Gastrocnemius medialis (tissue), 4 donors: ENCODE data around the gene ZNF485. TPM values are rescaled to one million over a fixed set of nuclear protein-coding genes. Genes with fewer than 3 reads are reported as not detected.
"Not testable (repeated sequence)": the region's sequence is repeated elsewhere in the genome, so short reads cannot be mapped to it uniquely, and the experiment has no call there.

Experiments
- ATAC-seq, 2 donors: fragments of 150-250 bp; one replicate each; pipeline ENCODE4 v1.9.1; 2016
- DNase-seq, 2 donors: peaks; one replicate each; pipeline ENCODE4 v3.0.0-alpha.2; 2019
- H3K27ac ChIP-seq, 4 donors: fragments of 200-600 bp; sonication (generic); 1 replicate in 1 of 4; 2 replicates in 3 of 4; pipeline ENCODE4 v1.5.1; 2016 to 2018; ENCODE audit warnings: mild to moderate bottlenecking in 2 of 4, moderate library complexity in 1 of 4
- H3K27me3 ChIP-seq, 3 donors: fragments of 200-600 bp; sonication (generic) in 2 of 3; 1 replicate in 1 of 3; 2 replicates in 2 of 3; pipeline versions ENCODE4 v1.5.1 to v1.6.0; 2016 to 2019; ENCODE audit warnings: mild to moderate bottlenecking in 1 of 3, moderate library complexity in 1 of 3
- H3K36me3 ChIP-seq, 2 donors: fragments of 200-600 bp; sonication (generic) in 1 of 2; one replicate each; pipeline ENCODE4 v1.5.1; 2017 to 2018
- H3K4me1 ChIP-seq, 2 donors: fragments of 200-600 bp; sonication (generic) in 1 of 2; one replicate each; pipeline ENCODE4 v1.5.1; 2016 to 2017; ENCODE audit warnings: mild to moderate bottlenecking in 2 of 2
- H3K4me3 ChIP-seq, 4 donors: fragments of 200-600 bp; sonication (generic) in 3 of 4; 1 replicate in 1 of 4; 2 replicates in 3 of 4; pipeline ENCODE4 v1.5.1; 2016 to 2019; ENCODE audit warnings: mild to moderate bottlenecking in 2 of 4
- H3K9me3 ChIP-seq, 3 donors: fragments of 200-600 bp; sonication (generic) in 2 of 3; 1 replicate in 1 of 3; 2 replicates in 2 of 3; pipeline ENCODE4 v1.5.1; 2016 to 2019
- POLR2A ChIP-seq, 2 donors: fragments of 450-650 bp; IDR thresholded peaks; one replicate each; pipeline ENCODE4 v1.6.1; 2017; ENCODE audit warnings: antibody characterized with exemption in 2 of 2, mild to moderate bottlenecking in 2 of 2, moderate library complexity in 2 of 2
- in situ Hi-C, 4 donors: fragments of 200-750 bp; cut with MboI; loops; one replicate each; pipeline versions ENCODE4 v1.15.0 to v1.8.0; 2017; ENCODE audit warnings: low sequenced_read_pairs in 4 of 4
- intact Hi-C: fragments of 100-400 bp; cut with DNase I; formaldehyde crosslinking; loops from one replicate; pipeline ENCODE4 v1.15.1; 2023; ENCODE audit warnings: low total_unique reads
- total RNA-seq, 4 donors: library from RNA; depleted of rRNA; stranded (reverse); fragments of >200 nt; gene quantifications; one replicate each; pipeline versions ENCODE4 v1.1.0 to v1.2.3, GENCODE V29; 2016
- TF ChIP-seq, protein P1 (sequence below), 5 experiments: fragments of 450-650 bp in 3 of 5; fragments of 200-600 bp in 2 of 5; sonication (generic) in 2 of 5; IDR thresholded peaks in 4 of 5; conservative IDR thresholded peaks in 1 of 5; 1 replicate in 4 of 5; 2 replicates in 1 of 5; pipeline ENCODE4 v1.5.1; 2016 to 2019; ENCODE audit warnings: antibody characterized with exemption in 5 of 5, mild to moderate bottlenecking in 3 of 5, moderate library complexity in 3 of 5

ZNF485 gene
- total RNA-seq, 4 donors from 2014 or later: 2.6 to 3.7 (median 2.9) TPM

DNA sequence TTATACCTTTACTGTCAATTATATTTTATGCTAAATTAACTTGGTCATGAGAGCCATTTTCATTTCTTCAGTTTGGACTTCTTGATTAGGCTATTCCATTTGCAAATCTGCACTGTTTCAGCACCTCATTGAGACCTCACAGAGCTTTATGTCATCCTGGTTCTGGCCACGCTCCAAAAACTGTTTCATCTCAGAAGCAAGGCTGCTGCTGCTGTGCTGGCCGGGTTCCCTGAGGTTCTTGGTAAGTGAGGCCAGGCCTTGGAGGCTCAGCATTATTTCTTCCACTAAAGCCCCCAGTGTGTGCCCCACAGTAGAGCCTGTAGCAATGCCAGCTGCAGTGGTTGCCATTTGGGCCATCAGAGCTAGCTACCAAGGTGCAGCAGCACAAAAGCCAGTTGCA lies 7.8 kb upstream of the ZNF485 start:
- ATAC-seq (no peak), DNase-seq (no peak)
- in situ Hi-C loops: no loop called here
- H3K4me1 ChIP-seq: no peaks in the 10 kb centered on the region
- TF ChIP-seq POLR2A (IDR thresholded peaks at IDR 0.05): no peak
- TF ChIP-seq, protein P1, sequence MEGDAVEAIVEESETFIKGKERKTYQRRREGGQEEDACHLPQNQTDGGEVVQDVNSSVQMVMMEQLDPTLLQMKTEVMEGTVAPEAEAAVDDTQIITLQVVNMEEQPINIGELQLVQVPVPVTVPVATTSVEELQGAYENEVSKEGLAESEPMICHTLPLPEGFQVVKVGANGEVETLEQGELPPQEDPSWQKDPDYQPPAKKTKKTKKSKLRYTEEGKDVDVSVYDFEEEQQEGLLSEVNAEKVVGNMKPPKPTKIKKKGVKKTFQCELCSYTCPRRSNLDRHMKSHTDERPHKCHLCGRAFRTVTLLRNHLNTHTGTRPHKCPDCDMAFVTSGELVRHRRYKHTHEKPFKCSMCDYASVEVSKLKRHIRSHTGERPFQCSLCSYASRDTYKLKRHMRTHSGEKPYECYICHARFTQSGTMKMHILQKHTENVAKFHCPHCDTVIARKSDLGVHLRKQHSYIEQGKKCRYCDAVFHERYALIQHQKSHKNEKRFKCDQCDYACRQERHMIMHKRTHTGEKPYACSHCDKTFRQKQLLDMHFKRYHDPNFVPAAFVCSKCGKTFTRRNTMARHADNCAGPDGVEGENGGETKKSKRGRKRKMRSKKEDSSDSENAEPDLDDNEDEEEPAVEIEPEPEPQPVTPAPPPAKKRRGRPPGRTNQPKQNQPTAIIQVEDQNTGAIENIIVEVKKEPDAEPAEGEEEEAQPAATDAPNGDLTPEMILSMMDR (IDR thresholded peaks at IDR 0.05 in 4 of 5, conservative IDR thresholded peaks at IDR 0.05 in 1 of 5): no peak
- no peak overlapping the region for H3K4me3 ChIP-seq
- no peaks in the 10 kb centered on the region for H3K9me3 ChIP-seq
- H3K27ac ChIP-seq: no peak overlapping the region
- no peaks in the 10 kb centered on the region for H3K27me3 ChIP-seq
- no peaks in the 10 kb centered on the region for H3K36me3 ChIP-seq
- intact Hi-C loops: no loop called here

DNA sequence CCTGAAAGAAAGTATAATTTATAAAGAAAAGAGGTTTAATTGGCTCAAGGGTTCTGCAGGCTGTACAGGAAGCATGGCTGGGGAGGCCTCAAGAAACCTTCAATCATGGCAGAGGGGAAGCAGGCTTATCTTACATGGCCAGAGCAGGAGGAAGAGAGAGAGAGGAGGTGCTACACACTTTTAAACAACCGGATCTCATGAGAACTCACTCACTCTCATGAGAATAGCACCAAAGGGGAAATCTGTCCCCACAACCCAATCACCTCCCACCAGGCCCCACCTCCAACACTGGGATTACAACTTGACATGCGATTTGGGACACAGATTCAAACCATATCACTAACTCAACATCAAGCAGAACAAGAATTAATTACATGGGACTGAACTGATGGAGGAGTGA lies 6.9 kb upstream of the ZNF485 start:
- Histone ChIP-seq H3K27ac (no peak overlapping the region), H3K4me1 (no peaks in the 10 kb centered on the region), H3K4me3 (no peak overlapping the region), H3K9me3 (no peaks in the 10 kb centered on the region), H3K36me3 (no peaks in the 10 kb centered on the region), H3K27me3 (no peaks in the 10 kb centered on the region)
- ATAC-seq: no peak
- intact Hi-C loops: no loop called here
- no peak for DNase-seq
- in situ Hi-C loops: no loop called here
- TF ChIP-seq POLR2A (IDR thresholded peaks at IDR 0.05): no peak
- TF ChIP-seq, protein P1 (IDR thresholded peaks at IDR 0.05 in 4 of 5, conservative IDR thresholded peaks at IDR 0.05 in 1 of 5): no peak

DNA sequence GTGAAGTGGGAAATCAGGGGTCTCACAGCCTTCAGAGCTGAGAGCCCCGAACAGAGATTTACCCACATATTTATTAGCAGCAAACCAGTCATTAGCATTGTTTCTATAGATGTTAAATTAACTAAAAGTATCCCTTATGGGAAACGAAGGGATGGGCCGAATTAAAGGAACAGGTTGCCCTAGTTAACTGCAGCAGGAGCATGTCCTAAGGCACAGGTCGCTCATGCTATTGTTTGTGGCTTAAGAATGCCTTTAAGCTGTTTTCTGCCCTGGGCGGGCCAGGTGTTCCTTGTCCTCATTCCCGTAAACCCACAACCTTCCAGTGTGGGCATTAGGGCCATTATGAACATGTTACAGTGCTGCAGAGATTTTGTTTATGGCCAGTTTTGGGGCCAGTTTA lies 4.7 kb upstream of the ZNF485 start:
- H3K4me1 ChIP-seq, H3K27ac ChIP-seq, H3K27me3 ChIP-seq, in situ Hi-C loops, ATAC-seq, H3K9me3 ChIP-seq, DNase-seq, H3K36me3 ChIP-seq, H3K4me3 ChIP-seq, intact Hi-C loops: not testable (repeated sequence)

DNA sequence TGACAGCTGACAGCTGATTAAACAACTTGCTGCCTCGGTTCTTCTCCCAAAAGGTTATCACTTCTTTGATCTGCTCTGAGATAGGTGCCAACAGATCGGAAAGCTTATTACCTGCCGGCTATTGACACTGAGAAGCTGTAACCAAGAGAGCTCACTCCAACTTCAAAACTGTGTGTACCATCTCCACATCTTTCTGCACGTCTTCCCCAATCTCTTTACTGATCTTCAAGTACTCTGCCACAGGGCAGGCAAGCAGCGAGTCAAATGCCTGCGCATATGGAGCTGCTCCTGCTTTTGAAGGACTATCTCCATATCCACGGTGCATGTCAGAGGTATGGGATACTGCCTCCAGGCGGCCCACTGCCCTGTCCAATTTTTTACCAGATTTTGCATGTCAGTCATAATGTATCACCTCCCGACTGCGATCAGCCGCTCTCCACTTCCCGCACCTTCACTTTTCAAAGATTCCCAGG lies 352 bp upstream of the ZNF485 start:
- intact Hi-C loops (loop anchor here (1.0 to 2.0 kb wide), 2 partner anchors 32 to 43 kb away; partner anchors contain the start of genes ZNF239 and ZNF32), in situ Hi-C loops (no loop called here)
- no peaks in the 10 kb centered on the region for H3K9me3 ChIP-seq
- DNase-seq: no peak
- peak; percentile 10 to 56 for ATAC-seq
- no peak for TF ChIP-seq POLR2A (IDR thresholded peaks at IDR 0.05)
- TF ChIP-seq, protein P1 (IDR thresholded peaks at IDR 0.05 in 4 of 5, conservative IDR thresholded peaks at IDR 0.05 in 1 of 5): no peak
- H3K27ac ChIP-seq: peak overlapping the region; percentile 75 to 92 (median 82)
- peaks cover 9 to 10% of the 10 kb centered on the region in 2 donors for H3K4me1 ChIP-seq
- no peaks in the 10 kb centered on the region for H3K27me3 ChIP-seq
- H3K36me3 ChIP-seq: peaks cover 0 to 23% of the 10 kb centered on the region in 2 donors
- peak overlapping the region; percentile 80 to 100 (median 83) for H3K4me3 ChIP-seq

DNA sequence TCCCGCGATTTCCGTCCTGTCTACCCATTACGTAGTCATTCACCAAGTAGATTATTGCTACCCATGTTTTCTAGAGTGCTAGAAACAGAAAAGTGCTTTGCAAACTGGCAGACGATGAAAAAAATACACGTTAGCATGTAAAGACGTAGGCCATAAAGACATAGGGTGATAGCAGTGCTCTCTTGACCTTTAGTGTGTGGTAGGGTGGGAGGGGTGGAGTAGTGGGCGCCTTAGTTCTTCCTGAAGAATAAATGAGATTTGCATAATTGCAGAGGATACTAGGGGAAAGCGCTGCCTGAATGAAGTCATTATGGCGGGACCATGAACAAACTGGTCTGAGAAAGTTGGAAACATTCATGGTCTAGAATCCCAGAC lies 948 bp downstream of the ZNF485 start:
- H3K9me3 ChIP-seq: no peaks in the 10 kb centered on the region
- H3K4me3 ChIP-seq: peak overlapping the region; percentile 80 to 100 (median 83)
- TF ChIP-seq POLR2A (IDR thresholded peaks at IDR 0.05): no peak
- TF ChIP-seq, protein P1 (IDR thresholded peaks at IDR 0.05 in 4 of 5, conservative IDR thresholded peaks at IDR 0.05 in 1 of 5): no peak
- peaks cover 9 to 10% of the 10 kb centered on the region in 2 donors for H3K4me1 ChIP-seq
- no peak for DNase-seq
- intact Hi-C loops: loop anchor here (2.0 kb wide), 1 partner anchor 42 kb away; the partner anchor contains the start of gene ZNF32
- no peak for ATAC-seq
- H3K27me3 ChIP-seq: no peaks in the 10 kb centered on the region
- in situ Hi-C loops: no loop called here
- peaks cover under 1 to 35% of the 10 kb centered on the region in 2 donors for H3K36me3 ChIP-seq
- peak overlapping the region in 1 of 4 donors; percentile 75 for H3K27ac ChIP-seq
